ENCODE measurements around the gene TNFRSF14. TPM values are rescaled to one million over a fixed set of nuclear protein-coding genes. Genes with fewer than 3 reads are reported as not detected.

Gene TNFRSF14
- total and polyA plus RNA-seq, 2 of the 13 experiments (the other 11 are each of a cell fraction or from before 2014, with no cell fraction given): 11.9 to 49.9 TPM

DNA sequence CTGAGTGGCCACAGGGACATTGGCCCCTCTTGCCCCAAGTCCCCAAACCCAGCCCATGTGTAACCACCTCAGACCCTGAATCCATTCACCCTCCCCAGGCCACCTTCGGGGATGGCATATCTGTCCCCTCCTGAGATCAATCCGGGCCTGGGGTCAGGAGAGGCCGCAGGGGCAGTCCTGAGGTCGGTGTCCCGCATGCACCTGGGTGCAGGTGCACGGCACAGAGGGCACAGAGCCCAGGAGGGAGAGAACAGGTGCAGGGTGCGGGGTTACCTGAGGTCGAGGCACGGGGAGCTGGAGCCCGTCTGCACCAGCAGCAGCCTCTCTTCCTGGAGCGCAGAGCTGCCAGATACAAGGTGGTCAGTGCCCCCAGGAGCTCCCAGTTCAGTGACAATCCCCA is 46.6 kb upstream of the TNFRSF14 start:
- Histone ChIP-seq H2AFZ (ENCODE audit: low read length) (no peak overlapping the region), H3K79me2 (ENCODE audit: insufficient read depth, low read length) (no peaks in the 10 kb centered on the region), H3K4me1 (ENCODE audit: insufficient read depth, low read length) (no peaks in the 10 kb centered on the region), H3K36me3 (replicated peaks in 1 of 2; ENCODE audit: control insufficient read depth in 1 of 2, insufficient read depth in 2 of 2, low read length in 2 of 2) (peaks cover 13 to 40% of the 10 kb centered on the region in 2 experiments), H3K4me2 (ENCODE audit: low read depth, low read length) (no peak overlapping the region), H3K27ac (ENCODE audit: extremely low read length, insufficient read depth, low read length) (no peak overlapping the region), H3K27me3 (ENCODE audit: control insufficient read depth in 1 of 2, insufficient read depth in 2 of 2, low read length in 2 of 2) (peaks cover 5 to 11% of the 10 kb centered on the region in 2 experiments; a peak in 4 of 5 replicates), H4K20me1 (ENCODE audit: insufficient read depth, low read length) (no peaks in the 10 kb centered on the region), H3K9ac (ENCODE audit: insufficient read depth, low read depth, low read length) (no peak overlapping the region), H3K4me3 (replicated peaks in 1 of 3; ENCODE audit: insufficient read depth in 1 of 3, low read depth in 2 of 3, low read length in 3 of 3) (no peak overlapping the region), H3K9me3 (ENCODE audit: low read length) (no peaks in the 10 kb centered on the region)
- in situ Hi-C loops (cut with HindIII; ENCODE audit: extremely low pct_ligation_motif_present, low pct_unique_long_range_greater_than_20kb): loop anchor here (25.0 kb wide), 1 partner anchor 322 kb away; the partner anchor contains the start of gene FAAP20
- DNase-seq (ENCODE audit: low spot score) (no peak), ATAC-seq (no peak), FAIRE-seq (no peak)
- ChIA-PET POLR2A (no interaction called here), CTCF (ENCODE audit: low intra/inter-chr PET ratio, low total read pairs) (no interaction called here)
- 94% methylated on average over 11 of the region's 11 CpGs for WGBS (ENCODE audit: low lambda C conversion rate)
- TF ChIP-seq, protein P1, sequence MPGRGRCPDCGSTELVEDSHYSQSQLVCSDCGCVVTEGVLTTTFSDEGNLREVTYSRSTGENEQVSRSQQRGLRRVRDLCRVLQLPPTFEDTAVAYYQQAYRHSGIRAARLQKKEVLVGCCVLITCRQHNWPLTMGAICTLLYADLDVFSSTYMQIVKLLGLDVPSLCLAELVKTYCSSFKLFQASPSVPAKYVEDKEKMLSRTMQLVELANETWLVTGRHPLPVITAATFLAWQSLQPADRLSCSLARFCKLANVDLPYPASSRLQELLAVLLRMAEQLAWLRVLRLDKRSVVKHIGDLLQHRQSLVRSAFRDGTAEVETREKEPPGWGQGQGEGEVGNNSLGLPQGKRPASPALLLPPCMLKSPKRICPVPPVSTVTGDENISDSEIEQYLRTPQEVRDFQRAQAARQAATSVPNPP (CRISPR knock-in tag; IDR thresholded peaks at IDR 0.05): no peak
- TF ChIP-seq CCDC6 (CRISPR knock-in tag; IDR thresholded peaks at IDR 0.05): no peak
- TF ChIP-seq GMEB1 (CRISPR knock-in tag; IDR thresholded peaks at IDR 0.05; ENCODE audit: borderline replicate concordance): no peak
- TF ChIP-seq IKZF5 (CRISPR knock-in tag; IDR thresholded peaks at IDR 0.05): no peak
- no peak for TF ChIP-seq GZF1 (CRISPR knock-in tag; IDR thresholded peaks at IDR 0.05)
- TF ChIP-seq CCAR2 (optimal IDR thresholded peaks at IDR 0.05; ENCODE audit: low read depth, low read length): no peak
- no peak for TF ChIP-seq ZEB1 (IDR thresholded peaks at IDR 0.05; ENCODE audit: insufficient replicate concordance, low read depth)
- no peak for TF ChIP-seq KAT7 (CRISPR knock-in tag; IDR thresholded peaks at IDR 0.05; ENCODE audit: borderline replicate concordance)
- no peak for TF ChIP-seq HDAC6 (IDR thresholded peaks at IDR 0.05; ENCODE audit: low read depth, low read length)
- no peak for TF ChIP-seq ZNF12 (CRISPR knock-in tag; IDR thresholded peaks at IDR 0.05)
- TF ChIP-seq, protein P2, sequence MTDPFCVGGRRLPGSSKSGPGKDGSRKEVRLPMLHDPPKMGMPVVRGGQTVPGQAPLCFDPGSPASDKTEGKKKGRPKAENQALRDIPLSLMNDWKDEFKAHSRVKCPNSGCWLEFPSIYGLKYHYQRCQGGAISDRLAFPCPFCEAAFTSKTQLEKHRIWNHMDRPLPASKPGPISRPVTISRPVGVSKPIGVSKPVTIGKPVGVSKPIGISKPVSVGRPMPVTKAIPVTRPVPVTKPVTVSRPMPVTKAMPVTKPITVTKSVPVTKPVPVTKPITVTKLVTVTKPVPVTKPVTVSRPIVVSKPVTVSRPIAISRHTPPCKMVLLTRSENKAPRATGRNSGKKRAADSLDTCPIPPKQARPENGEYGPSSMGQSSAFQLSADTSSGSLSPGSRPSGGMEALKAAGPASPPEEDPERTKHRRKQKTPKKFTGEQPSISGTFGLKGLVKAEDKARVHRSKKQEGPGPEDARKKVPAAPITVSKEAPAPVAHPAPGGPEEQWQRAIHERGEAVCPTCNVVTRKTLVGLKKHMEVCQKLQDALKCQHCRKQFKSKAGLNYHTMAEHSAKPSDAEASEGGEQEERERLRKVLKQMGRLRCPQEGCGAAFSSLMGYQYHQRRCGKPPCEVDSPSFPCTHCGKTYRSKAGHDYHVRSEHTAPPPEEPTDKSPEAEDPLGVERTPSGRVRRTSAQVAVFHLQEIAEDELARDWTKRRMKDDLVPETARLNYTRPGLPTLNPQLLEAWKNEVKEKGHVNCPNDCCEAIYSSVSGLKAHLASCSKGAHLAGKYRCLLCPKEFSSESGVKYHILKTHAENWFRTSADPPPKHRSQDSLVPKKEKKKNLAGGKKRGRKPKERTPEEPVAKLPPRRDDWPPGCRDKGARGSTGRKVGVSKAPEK (CRISPR knock-in tag; IDR thresholded peaks at IDR 0.05; ENCODE audit: borderline replicate concordance): no peak
- TF ChIP-seq ZNF570 (CRISPR knock-in tag; IDR thresholded peaks at IDR 0.05; ENCODE audit: borderline replicate concordance): no peak
- no peak for TF ChIP-seq NAIF1 (CRISPR knock-in tag; IDR thresholded peaks at IDR 0.05; ENCODE audit: borderline replicate concordance)
- no peak for TF ChIP-seq SP5 (CRISPR knock-in tag; IDR thresholded peaks at IDR 0.05; ENCODE audit: borderline replicate concordance, low read depth)
- TF ChIP-seq NR2F1 (CRISPR knock-in tag; IDR thresholded peaks at IDR 0.05): no peak
- TF ChIP-seq NR1H2 (CRISPR knock-in tag; IDR thresholded peaks at IDR 0.05; ENCODE audit: borderline replicate concordance, low read depth): no peak
- TF ChIP-seq ETV6 (CRISPR knock-in tag; conservative IDR thresholded peaks at IDR 0.05): no peak
- intact Hi-C loops (cut with micrococcal nuclease; ENCODE audit: unreplicated experiment): no loop called here
- BruUV-seq (replicated peaks): no TSS peak

Data from HepG2 (cell line).